Measurements from ENCODE around the gene CCDC121.
A peak's percentile ranks its signal among the peaks of the same experiment; 100 is the strongest.

Gene CCDC121, protein sequence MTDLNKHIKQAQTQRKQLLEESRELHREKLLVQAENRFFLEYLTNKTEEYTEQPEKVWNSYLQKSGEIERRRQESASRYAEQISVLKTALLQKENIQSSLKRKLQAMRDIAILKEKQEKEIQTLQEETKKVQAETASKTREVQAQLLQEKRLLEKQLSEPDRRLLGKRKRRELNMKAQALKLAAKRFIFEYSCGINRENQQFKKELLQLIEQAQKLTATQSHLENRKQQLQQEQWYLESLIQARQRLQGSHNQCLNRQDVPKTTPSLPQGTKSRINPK

DNA sequence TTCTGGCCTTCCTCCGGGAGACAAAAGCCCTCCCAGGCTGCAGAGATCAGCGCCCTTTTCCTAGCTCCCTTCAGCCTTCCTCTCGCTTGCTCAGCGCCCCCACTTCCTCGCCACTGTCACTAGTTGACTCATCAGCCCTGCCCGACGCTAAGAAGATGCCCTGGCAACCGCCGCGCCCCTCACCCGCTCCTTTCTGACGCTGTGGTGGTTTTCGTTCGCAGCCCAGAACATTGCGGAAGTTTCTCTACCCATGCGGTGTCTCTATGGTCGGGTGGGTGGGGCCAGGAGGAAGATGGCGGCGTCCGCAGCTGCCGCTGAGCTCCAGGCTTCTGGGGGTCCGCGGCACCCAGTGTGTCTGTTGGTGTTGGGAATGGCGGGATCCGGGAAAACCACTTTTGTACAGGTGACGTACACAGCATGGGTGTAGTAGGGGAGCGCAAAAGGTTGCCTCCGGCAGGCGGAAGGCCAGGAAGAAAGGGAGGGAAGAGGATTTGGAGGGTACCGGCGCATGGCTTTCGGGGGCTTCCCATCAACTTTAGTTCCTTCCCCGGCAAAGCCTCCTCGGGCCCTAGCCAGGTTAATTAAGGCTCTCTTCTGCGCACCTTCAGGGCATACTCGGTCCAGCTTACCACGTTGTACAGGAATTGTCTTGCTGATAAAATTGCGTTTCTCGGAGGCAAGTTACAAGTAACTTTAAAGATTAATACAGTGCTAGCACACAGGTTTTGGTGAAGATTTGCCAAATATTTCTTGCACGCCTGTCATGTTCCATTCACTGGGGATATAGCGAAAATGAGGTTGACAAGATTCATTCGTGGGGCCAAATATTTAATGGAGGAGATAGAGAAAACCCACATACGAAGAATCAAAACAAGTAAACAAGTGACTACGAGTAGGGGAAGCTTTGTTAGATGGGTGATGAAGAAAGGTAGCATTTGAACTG is at the start of gene CCDC121, which contains the start of gene GPN1:
TSS of gene CCDC121 (minus strand) at position 246 of the 943 bp plus-strand sequence. CDS start 1,213 bp downstream, outside the sequence.
TSS of gene GPN1 (plus strand) at position 284 of the 943 bp plus-strand sequence. CDS start at position 293, 9 bp downstream.
- TF ChIP-seq, protein P1, sequence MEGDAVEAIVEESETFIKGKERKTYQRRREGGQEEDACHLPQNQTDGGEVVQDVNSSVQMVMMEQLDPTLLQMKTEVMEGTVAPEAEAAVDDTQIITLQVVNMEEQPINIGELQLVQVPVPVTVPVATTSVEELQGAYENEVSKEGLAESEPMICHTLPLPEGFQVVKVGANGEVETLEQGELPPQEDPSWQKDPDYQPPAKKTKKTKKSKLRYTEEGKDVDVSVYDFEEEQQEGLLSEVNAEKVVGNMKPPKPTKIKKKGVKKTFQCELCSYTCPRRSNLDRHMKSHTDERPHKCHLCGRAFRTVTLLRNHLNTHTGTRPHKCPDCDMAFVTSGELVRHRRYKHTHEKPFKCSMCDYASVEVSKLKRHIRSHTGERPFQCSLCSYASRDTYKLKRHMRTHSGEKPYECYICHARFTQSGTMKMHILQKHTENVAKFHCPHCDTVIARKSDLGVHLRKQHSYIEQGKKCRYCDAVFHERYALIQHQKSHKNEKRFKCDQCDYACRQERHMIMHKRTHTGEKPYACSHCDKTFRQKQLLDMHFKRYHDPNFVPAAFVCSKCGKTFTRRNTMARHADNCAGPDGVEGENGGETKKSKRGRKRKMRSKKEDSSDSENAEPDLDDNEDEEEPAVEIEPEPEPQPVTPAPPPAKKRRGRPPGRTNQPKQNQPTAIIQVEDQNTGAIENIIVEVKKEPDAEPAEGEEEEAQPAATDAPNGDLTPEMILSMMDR (IDR thresholded peaks at IDR 0.05; ENCODE audit: control insufficient read depth, insufficient read depth, low read depth, low read length, missing control alignments) = no peak
- peak within 1 kb of the TSS; percentile 70 for H3K4me3 ChIP-seq (ENCODE audit: control insufficient read depth, low read depth, low read length)
- peak; percentile 62 for DNase-seq (ENCODE audit: low read depth)

DNA sequence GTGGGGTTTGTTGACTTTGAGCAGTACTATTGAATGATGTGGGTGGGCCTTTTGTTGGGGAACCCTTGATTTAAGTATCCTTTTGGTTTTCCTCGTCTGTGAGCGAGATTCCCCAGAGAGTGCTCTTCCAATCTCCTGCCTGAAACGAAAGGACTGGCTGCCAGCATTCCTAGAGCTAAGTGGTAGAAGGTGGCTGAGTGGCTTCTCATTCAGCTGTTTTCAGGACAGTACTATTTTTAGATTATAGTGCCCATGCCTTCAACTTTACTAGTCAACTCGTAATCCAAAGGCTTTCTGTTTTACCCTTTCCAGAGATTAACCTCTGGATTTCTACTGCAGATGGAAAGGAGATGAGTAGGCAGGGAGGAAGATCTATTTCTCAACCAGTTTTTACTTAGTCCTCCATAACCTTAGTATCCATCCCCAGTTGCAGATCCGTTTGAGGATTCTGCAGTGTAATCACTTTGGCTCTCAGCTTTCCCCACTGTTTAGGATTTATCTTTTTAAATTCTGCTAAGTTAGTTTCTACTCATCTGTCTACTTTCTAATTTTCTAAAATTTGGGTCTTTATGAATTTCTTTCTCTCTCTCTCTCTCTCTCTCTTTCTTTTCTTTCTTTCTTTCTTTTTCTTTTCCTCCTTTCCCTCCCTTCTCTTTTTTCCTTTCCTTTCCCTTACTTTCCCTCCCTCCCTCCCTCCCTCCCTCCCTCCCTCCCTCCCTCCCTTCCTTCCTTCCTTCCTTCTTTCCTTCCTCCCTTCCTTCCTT is 44.1 kb upstream of the CCDC121 start:
- TF ChIP-seq, protein P1 (IDR thresholded peaks at IDR 0.05; ENCODE audit: control insufficient read depth, insufficient read depth, low read depth, low read length, missing control alignments) = no peak
- no peak overlapping the region for H3K4me3 ChIP-seq (ENCODE audit: control insufficient read depth, low read depth, low read length)
- DNase-seq (ENCODE audit: low read depth) = no peak

DNA sequence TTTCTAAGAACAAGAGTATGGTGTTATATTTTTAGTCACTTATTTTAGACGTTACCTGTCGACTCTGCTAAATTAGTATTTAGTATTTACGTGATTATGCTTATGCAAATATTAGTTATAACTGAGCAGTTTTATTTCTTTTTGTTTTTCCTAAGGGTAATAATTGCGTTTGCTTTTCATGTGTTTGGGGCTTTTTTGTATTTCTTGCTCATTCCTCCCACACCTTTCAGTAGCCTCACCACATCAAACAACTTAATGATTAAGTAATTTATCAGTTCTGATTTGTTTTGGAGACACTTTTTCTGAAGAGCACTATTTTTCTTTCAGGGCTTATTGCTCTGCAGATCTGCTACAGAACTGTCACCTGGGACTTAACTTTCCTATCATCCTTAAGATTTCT is 42.4 kb upstream of the CCDC121 start:
- H3K4me3 ChIP-seq (ENCODE audit: control insufficient read depth, low read depth, low read length) = no peak overlapping the region
- no peak for DNase-seq (ENCODE audit: low read depth)
- TF ChIP-seq, protein P1 (IDR thresholded peaks at IDR 0.05; ENCODE audit: control insufficient read depth, insufficient read depth, low read depth, low read length, missing control alignments) = no peak

DNA sequence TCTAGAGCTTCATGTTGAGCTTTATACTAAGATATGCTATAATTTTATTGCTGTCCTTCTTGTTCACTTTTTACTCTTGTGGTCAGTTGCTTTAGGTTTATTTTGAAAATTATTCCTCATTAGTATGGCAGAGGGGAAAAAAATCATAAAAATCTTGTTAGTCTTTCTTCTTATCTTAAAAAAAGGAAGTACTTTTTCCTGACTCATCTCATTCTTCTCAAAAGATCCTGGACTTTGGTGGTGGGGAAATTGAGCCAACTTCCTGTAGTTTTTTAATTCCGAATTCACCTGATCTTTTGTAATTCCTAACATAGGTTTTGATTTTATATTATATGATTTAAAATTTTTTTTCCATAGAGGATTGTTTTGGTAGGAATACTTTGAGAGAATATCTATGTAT is 38.6 kb upstream of the CCDC121 start:
- no peak for DNase-seq (ENCODE audit: low read depth)
- TF ChIP-seq, protein P1 (IDR thresholded peaks at IDR 0.05; ENCODE audit: control insufficient read depth, insufficient read depth, low read depth, low read length, missing control alignments) = no peak
- H3K4me3 ChIP-seq (ENCODE audit: control insufficient read depth, low read depth, low read length) = no peak overlapping the region

DNA sequence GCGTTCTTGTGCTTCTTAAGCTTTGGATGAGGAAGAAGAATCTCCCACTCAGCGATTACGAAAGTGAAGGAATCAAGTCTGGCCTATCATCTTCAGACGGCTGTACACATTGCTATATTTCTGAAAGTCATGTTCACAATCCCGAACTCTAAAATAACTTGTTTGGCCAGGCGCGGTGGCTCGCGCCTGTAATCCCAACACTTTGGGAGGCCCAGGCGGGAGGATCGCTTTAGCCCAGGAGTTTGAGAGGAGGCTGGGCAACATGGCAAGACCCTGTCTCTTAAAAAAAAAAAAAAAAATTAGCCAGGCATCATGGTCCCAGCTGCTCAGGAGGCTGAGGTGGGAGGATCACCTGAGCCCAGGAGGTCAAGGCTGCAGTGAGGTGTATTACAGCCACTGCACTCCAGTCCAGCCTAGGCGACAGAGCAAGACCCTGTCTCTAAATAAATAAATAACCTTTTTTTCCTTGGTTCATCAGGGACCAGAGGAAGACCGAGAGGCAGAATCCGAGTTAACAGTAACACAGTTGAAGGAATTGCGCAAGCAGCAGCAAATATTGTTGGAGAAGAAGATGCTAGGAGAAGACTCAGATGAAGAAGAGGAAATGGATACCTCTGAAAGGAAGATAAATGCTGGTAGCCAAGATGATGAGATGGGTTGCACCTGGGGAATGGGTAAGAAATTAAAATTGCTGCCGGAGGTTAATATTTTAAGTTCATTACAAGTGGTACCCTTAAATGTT is 36.0 kb upstream of the CCDC121 start:
- no peak for DNase-seq (ENCODE audit: low read depth)

More for the DNA sequence above, 36.0 kb upstream of the CCDC121 start:
- TF ChIP-seq, protein P1 (IDR thresholded peaks at IDR 0.05; ENCODE audit: control insufficient read depth, insufficient read depth, low read depth, low read length, missing control alignments) = no peak
- peak overlapping the region; percentile 88 for H3K4me3 ChIP-seq (ENCODE audit: control insufficient read depth, low read depth, low read length)

Data from AG09309 (cell line).